GM19372 (cell line): ENCODE data around the gene CAP2.

Source experiments
- ATAC-seq: cut with Tn5 transposase; IDR thresholded peaks from one replicate; pipeline ENCODE4 v1.9.1; 2021; ENCODE audit warnings: mild to moderate bottlenecking, low read depth, moderate library complexity; ENCODE audit not compliant: unreplicated experiment

Gene CAP2

GRCh38 chr6:17392978-17393891 lies at the start of gene CAP2:
Gene CAP2, plus strand, starts transcription at chr6:17393595. Its CDS starts 27,961 bp downstream, at chr6:17421556.
- no peak for ATAC-seq

GRCh38 chr6:17347012-17347411 lies 46.4 kb upstream of the CAP2 start:
- ATAC-seq: no peak

GRCh38 chr6:17349427-17349826 lies 44.0 kb upstream of the CAP2 start:
- ATAC-seq: no peak

- ATAC-seq: no peak
Observed at GRCh38 chr6:17352302-17352701, 41.1 kb upstream of the CAP2 start.

GRCh38 chr6:17353440-17354175 lies 39.8 kb upstream of the CAP2 start:
- no peak for ATAC-seq

- ATAC-seq: no peak
Observed at GRCh38 chr6:17354700-17355403, 38.5 kb upstream of the CAP2 start.

- no peak for ATAC-seq
Observed at GRCh38 chr6:17355404-17355774, 38.0 kb upstream of the CAP2 start.

- ATAC-seq: no peak
Observed at GRCh38 chr6:17358515-17358914, 34.9 kb upstream of the CAP2 start.

GRCh38 chr6:17360564-17360963 lies 32.8 kb upstream of the CAP2 start:
- no peak for ATAC-seq

- ATAC-seq: no peak
Observed at GRCh38 chr6:17361013-17361412, 32.4 kb upstream of the CAP2 start.

- no peak for ATAC-seq
Observed at GRCh38 chr6:17365961-17366360, 27.4 kb upstream of the CAP2 start.

GRCh38 chr6:17367868-17368267 lies 25.5 kb upstream of the CAP2 start:
- ATAC-seq: no peak

GRCh38 chr6:17381424-17382147 lies 11.8 kb upstream of the CAP2 start:
- ATAC-seq: no peak

GRCh38 chr6:17385660-17386059 lies 7.7 kb upstream of the CAP2 start:
- ATAC-seq: no peak

- ATAC-seq: no peak
Observed at GRCh38 chr6:17388365-17388764, 5.0 kb upstream of the CAP2 start.

- no peak for ATAC-seq
Observed at GRCh38 chr6:17389274-17389847, 4.0 kb upstream of the CAP2 start.

GRCh38 chr6:17390276-17390675 lies 3.1 kb upstream of the CAP2 start:
- no peak for ATAC-seq

GRCh38 chr6:17391976-17392375 lies 1.4 kb upstream of the CAP2 start:
- no peak for ATAC-seq

GRCh38 chr6:17393892-17394631 lies 667 bp downstream of the CAP2 start:
- no peak for ATAC-seq
